T-helper 2 cell treated with Interferon-gamma antibody and Interleukin-4, amounts not matched to agents 100 ng/mL and 5 ng/mL, for 36 hours (primary cell): ENCODE measurements around the gene CGB3. TPM values are rescaled to one million over a fixed set of nuclear protein-coding genes. Genes with fewer than 3 reads are reported as not detected.

Experiments used
- intact Hi-C: fragments of 100-400 bp; cut with micrococcal nuclease; formaldehyde crosslinking; loops from one replicate; pipeline ENCODE4 v1.15.1; 2023
- total RNA-seq: library from RNA; stranded (reverse); gene quantifications from 2 replicates; pipeline ENCODE4 v1.2.3, GENCODE V29; 2022

The CGB3 gene
- total RNA-seq, 1 donor from 2014 or later: not detected

GRCh38 chr19:49016067-49016839 is 7.9 kb downstream of the CGB3 start:
- intact Hi-C loops: no loop called here

- intact Hi-C loops: no loop called here
Measured at GRCh38 chr19:49014870-49015255, 9.3 kb downstream of the CGB3 start.

GRCh38 chr19:49014123-49014869 is 9.8 kb downstream of the CGB3 start:
- intact Hi-C loops: no loop called here

GRCh38 chr19:49011194-49011593 is 12.9 kb downstream of the CGB3 start:
- intact Hi-C loops: no loop called here

- intact Hi-C loops: no loop called here
Measured at GRCh38 chr19:49010453-49010852, 13.7 kb downstream of the CGB3 start.

GRCh38 chr19:49009828-49010227 is 14.3 kb downstream of the CGB3 start:
- intact Hi-C loops: no loop called here

GRCh38 chr19:49006905-49007304 is 17.2 kb downstream of the CGB3 start:
- intact Hi-C loops: no loop called here

- intact Hi-C loops: no loop called here
Measured at GRCh38 chr19:49004964-49005614, 19.0 kb downstream of the CGB3 start.

- intact Hi-C loops: no loop called here
Measured at GRCh38 chr19:49004133-49004532, 20.0 kb downstream of the CGB3 start.

- intact Hi-C loops: loop anchor here (10.0 kb wide), 2 partner anchors 145 to 475 kb away; partner anchors contain the start of gene FLT3LG
Measured at GRCh38 chr19:48999481-49000325, 24.4 kb downstream of the CGB3 start.

- intact Hi-C loops: loop anchor here (10.0 kb wide), 2 partner anchors 147 to 477 kb away; partner anchors contain the start of gene FLT3LG
Measured at GRCh38 chr19:48997972-48998371, 26.2 kb downstream of the CGB3 start.

GRCh38 chr19:48994035-48994386 is 30.1 kb downstream of the CGB3 start:
- intact Hi-C loops: loop anchor here (10.0 kb wide), 2 partner anchors 151 to 481 kb away; partner anchors contain the start of gene FLT3LG

- intact Hi-C loops: loop anchor here (1.0 to 10.0 kb wide), 6 partner anchors 28 to 481 kb away; partner anchors contain the start of genes C19orf73, FLT3LG, FTL and PPFIA3
Measured at GRCh38 chr19:48993175-48994034, 30.7 kb downstream of the CGB3 start, which contains the start of the genes GYS1 and RUVBL2. GYS1 (minus strand) TSS chr19:48993309; CDS start chr19:48993112, 197 bp downstream. RUVBL2 (plus strand) TSS chr19:48993887; CDS start chr19:48993912, 25 bp downstream.

- intact Hi-C loops: loop anchor here (1.0 to 10.0 kb wide), 6 partner anchors 27 to 482 kb away; partner anchors contain the start of genes C19orf73, FLT3LG, FTL and PPFIA3
Measured at GRCh38 chr19:48992581-48993174, 31.5 kb downstream of the CGB3 start.

- intact Hi-C loops: loop anchor here (2.0 to 10.0 kb wide), 3 partner anchors 127 to 483 kb away; partner anchors contain the start of genes C19orf73, FLT3LG and PPFIA3
Measured at GRCh38 chr19:48991873-48992580, 32.1 kb downstream of the CGB3 start.

GRCh38 chr19:48991011-48991609 is 33.0 kb downstream of the CGB3 start:
- intact Hi-C loops: loop anchor here (10.0 kb wide), 2 partner anchors 154 to 484 kb away; partner anchors contain the start of gene FLT3LG

GRCh38 chr19:48990400-48990799 is 33.7 kb downstream of the CGB3 start:
- intact Hi-C loops: loop anchor here (10.0 kb wide), 2 partner anchors 154 to 484 kb away; partner anchors contain the start of gene FLT3LG
